HG03520 (cell line): ENCODE measurements around the gene NELL1.
"Not testable (repeated sequence)": the region's sequence is repeated elsewhere in the genome, so short reads cannot be mapped to it uniquely, and the experiment has no call there.

Experiments
- ATAC-seq: cut with Tn5 transposase; IDR thresholded peaks from one replicate; pipeline ENCODE4 v1.9.1; 2021; ENCODE audit warnings: mild to moderate bottlenecking, moderate library complexity; ENCODE audit not compliant: unreplicated experiment

Gene NELL1

GRCh38 chr11:20762116-20762844 is 92.9 kb downstream of the NELL1 start:
- no peak for ATAC-seq

GRCh38 chr11:20762980-20763379 is 93.6 kb downstream of the NELL1 start:
- no peak for ATAC-seq

- ATAC-seq: no peak
Observed at GRCh38 chr11:20770414-20770946, 101.1 kb downstream of the NELL1 start.

GRCh38 chr11:20771026-20771425 is 101.6 kb downstream of the NELL1 start:
- no peak for ATAC-seq

- no peak for ATAC-seq
Observed at GRCh38 chr11:20771681-20772080, 102.3 kb downstream of the NELL1 start.

GRCh38 chr11:20775331-20775730 is 105.9 kb downstream of the NELL1 start:
- no peak for ATAC-seq

GRCh38 chr11:20782775-20783174 is 113.4 kb downstream of the NELL1 start:
- ATAC-seq: no peak

- ATAC-seq: no peak
Observed at GRCh38 chr11:20783220-20783619, 113.8 kb downstream of the NELL1 start.

- no peak for ATAC-seq
Observed at GRCh38 chr11:20790622-20791021, 121.2 kb downstream of the NELL1 start.

GRCh38 chr11:20795005-20795404 is 125.6 kb downstream of the NELL1 start:
- ATAC-seq: no peak

GRCh38 chr11:20808328-20808727 is 138.9 kb downstream of the NELL1 start:
- no peak for ATAC-seq

- ATAC-seq: no peak
Observed at GRCh38 chr11:20821046-20821445, 151.7 kb downstream of the NELL1 start.

- ATAC-seq: no peak
Observed at GRCh38 chr11:20821470-20821869, 152.1 kb downstream of the NELL1 start.

- ATAC-seq: no peak
Observed at GRCh38 chr11:20824773-20825172, 155.4 kb downstream of the NELL1 start.

- ATAC-seq: no peak
Observed at GRCh38 chr11:20835561-20835960, 166.2 kb downstream of the NELL1 start.

- ATAC-seq: no peak
Observed at GRCh38 chr11:20839231-20839630, 169.8 kb downstream of the NELL1 start.

- ATAC-seq: no peak
Observed at GRCh38 chr11:20840341-20840740, 171.0 kb downstream of the NELL1 start.

- no peak for ATAC-seq
Observed at GRCh38 chr11:20844216-20844615, 174.8 kb downstream of the NELL1 start.

- ATAC-seq: no peak
Observed at GRCh38 chr11:20844630-20845029, 175.2 kb downstream of the NELL1 start.

- ATAC-seq: no peak
Observed at GRCh38 chr11:20854215-20854955, 185.0 kb downstream of the NELL1 start.

GRCh38 chr11:20861322-20861721 is 191.9 kb downstream of the NELL1 start:
- no peak for ATAC-seq

GRCh38 chr11:20862263-20862662 is 192.9 kb downstream of the NELL1 start:
- ATAC-seq: not testable (repeated sequence)
